Measurements from ENCODE around the gene AFG1L. TPM values are rescaled to one million over a fixed set of nuclear protein-coding genes. Genes with fewer than 3 reads are reported as not detected.
"Not testable (repeated sequence)": the region's sequence is repeated elsewhere in the genome, so short reads cannot be mapped to it uniquely, and the experiment has no call there.

AFG1L gene
- total RNA-seq, 1 donor: 6.0 TPM

DNA sequence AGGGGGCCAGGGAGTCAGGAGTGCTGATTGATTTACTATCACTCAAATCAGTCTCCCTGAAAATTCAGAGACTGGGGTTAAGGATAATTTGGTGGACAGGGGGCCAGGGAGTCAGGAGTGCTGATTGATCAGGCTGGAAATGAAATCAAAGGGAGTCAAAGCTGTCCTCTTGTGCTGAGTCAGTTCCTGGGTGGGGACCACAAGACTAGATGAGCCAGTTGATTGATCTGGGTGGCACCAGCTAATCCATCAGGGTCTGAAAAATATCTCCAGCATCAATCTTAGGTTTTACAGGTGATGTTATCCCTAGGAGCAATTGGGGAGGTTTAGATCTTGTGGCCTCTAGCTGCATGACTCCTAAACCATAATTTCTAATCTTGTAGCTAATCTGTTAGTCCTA, 6.1 kb upstream of the AFG1L start:
- TF ChIP-seq, protein P1, sequence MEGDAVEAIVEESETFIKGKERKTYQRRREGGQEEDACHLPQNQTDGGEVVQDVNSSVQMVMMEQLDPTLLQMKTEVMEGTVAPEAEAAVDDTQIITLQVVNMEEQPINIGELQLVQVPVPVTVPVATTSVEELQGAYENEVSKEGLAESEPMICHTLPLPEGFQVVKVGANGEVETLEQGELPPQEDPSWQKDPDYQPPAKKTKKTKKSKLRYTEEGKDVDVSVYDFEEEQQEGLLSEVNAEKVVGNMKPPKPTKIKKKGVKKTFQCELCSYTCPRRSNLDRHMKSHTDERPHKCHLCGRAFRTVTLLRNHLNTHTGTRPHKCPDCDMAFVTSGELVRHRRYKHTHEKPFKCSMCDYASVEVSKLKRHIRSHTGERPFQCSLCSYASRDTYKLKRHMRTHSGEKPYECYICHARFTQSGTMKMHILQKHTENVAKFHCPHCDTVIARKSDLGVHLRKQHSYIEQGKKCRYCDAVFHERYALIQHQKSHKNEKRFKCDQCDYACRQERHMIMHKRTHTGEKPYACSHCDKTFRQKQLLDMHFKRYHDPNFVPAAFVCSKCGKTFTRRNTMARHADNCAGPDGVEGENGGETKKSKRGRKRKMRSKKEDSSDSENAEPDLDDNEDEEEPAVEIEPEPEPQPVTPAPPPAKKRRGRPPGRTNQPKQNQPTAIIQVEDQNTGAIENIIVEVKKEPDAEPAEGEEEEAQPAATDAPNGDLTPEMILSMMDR (IDR thresholded peaks at IDR 0.05; ENCODE audit: insufficient read depth, low read length): no peak
- H3K4me3 ChIP-seq (ENCODE audit: low read depth, low read length): no peak overlapping the region
- DNase-seq (ENCODE audit: low read depth): no peak

DNA sequence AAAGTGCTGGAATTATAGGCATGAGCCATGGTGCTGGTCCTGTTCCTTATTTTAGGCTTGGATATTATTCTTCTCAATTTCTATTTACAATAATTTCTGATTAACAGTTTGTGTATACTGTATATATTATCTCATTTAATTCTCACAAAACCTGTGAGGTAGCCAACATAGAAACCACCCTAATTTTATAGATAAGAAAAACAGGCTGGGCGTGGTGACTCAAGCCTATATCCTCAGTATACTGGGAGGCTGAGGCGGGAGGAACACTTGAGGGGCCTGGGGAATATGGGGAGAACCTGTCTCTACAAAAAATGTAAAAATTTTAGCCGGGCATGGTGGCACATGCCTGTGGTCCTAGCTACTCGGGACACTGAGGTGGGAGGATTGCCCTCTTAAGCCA, 3.8 kb upstream of the AFG1L start:
- TF ChIP-seq, protein P1 (IDR thresholded peaks at IDR 0.05; ENCODE audit: insufficient read depth, low read length): no peak
- DNase-seq (ENCODE audit: low read depth): no peak
- H3K4me3 ChIP-seq (ENCODE audit: low read depth, low read length): no peak overlapping the region

DNA sequence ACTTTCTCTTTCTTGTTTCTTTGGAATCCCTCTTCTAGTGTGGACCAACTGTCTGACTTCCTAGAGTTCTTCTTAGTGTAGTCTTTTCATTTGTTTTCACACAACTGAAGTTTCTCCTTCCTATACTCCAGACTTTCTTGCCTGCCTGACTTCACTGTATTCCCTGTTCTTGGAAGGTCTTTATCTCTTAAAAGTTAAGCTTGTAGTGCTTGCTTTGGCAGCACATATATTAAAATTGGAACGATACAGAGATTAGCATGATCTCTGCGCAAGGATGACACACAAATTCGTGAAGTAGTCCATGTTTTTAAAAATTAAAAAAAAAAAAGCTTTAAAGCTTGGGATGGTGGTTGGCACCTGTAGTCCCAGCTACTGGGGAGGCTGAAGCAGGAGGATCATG, 2.3 kb upstream of the AFG1L start:
- not testable (repeated sequence) for H3K4me3 ChIP-seq (ENCODE audit: low read depth, low read length)
- DNase-seq (ENCODE audit: low read depth): peak; percentile 57

DNA sequence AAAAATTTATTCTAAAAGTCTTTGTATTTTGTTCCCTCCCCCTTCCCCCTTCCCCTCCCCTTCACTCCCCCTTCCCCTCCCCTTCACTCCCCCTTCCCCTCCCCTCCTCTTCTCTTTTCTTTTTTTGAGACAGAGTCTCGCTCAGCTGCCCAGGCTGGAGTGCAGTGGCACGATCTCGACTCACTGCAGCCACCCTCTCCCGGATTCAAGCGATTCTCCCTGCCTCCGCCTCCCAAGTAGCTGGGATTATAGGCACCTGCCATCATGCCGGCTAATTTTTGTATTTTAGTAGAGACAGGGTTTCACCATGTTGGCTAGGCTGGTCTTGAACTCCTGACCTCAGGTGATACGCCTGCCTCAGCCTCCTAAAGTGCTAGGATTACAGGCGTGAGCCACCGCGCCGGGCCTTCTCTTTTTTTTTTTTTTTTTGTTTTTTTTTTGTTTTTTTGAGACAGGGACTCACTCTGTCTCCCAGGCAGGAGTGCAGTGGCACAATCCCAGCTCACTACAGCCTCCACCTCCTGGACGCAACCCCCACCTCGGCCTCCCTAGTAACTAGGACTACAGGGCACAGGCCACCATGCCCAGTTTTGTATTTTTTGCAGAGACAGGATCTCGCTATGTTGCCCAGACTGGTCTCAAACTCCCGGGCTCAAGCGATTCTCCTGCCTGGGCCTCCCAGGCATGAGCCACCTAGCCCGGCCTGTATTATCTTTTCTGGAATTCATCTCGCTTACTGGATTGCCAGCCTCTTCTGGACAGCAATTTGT, 1.1 kb upstream of the AFG1L start:
- TF ChIP-seq, protein P1 (IDR thresholded peaks at IDR 0.05; ENCODE audit: insufficient read depth, low read length): no peak
- DNase-seq (ENCODE audit: low read depth): no peak
- no peak overlapping the region for H3K4me3 ChIP-seq (ENCODE audit: low read depth, low read length)

DNA sequence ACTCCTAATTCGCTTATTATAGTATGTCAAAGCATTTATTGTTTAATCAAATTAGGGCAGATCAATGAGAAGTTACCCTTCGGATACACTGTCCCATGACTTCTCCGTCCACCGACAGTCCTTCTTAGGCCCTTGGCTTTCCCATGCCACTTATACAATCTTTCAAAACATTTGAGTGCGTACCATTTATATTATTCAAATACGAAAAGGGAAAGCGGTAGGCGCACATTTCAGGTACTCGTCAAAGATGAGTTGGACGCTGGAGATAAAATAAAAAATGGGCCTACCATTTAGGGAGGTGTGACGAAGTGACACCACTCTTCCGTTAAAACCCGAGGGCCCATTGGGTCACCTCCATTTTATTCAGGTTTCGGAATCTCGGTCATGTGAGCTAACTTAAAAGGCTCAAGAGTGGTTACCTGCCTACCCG, 542 bp upstream of the AFG1L start:
- TF ChIP-seq, protein P1 (IDR thresholded peaks at IDR 0.05; ENCODE audit: insufficient read depth, low read length): no peak
- DNase-seq (ENCODE audit: low read depth): no peak
- peak overlapping the region; percentile 80 for H3K4me3 ChIP-seq (ENCODE audit: low read depth, low read length)

DNA sequence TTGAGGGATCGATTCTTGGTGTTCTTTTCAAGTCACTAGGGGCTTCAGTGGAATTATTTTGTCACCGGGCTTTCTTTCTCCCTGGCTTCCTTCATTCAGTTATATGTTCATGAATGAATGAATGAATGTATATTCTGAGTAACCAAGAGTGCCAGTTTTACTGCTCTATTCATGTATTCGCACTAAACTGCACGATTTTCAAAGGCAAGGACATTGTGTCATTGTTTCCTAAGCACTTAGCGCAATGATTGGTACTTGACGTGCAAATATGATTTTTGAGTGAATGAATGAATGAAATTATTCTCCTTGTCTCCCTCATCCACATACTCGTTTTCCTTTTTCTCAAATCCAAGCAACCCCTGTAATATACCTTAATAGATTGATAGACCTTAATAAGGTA, 822 bp downstream of the AFG1L start:
- H3K4me3 ChIP-seq (ENCODE audit: low read depth, low read length): peak overlapping the region; percentile 80
- no peak for DNase-seq (ENCODE audit: low read depth)
- TF ChIP-seq, protein P1 (IDR thresholded peaks at IDR 0.05; ENCODE audit: insufficient read depth, low read length): no peak

DNA sequence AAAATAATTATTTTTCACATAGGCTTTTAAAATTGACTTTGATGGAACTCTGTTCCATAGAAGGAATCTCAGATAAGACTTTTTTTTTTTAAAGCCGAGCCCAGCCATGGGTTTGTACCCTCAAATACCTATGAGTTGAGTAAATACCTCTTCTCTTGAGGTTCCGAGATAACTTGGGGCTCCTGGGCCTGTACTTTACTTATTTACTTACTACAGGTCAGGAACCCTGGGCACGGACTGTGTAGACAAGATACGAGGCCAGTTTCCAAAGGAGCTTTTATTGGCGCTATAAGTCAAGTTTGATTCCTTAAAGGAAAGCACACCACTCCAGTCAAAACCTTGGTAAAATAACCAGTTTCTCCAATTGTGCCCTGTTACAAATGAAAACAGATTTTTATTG, 7.5 kb downstream of the AFG1L start:
- no peak for DNase-seq (ENCODE audit: low read depth)
- H3K4me3 ChIP-seq (ENCODE audit: low read depth, low read length): no peak overlapping the region
- TF ChIP-seq, protein P1 (IDR thresholded peaks at IDR 0.05; ENCODE audit: insufficient read depth, low read length): no peak

Measured in fibroblast of the aortic adventitia (primary cell).